B cell (primary cell): ENCODE data around the gene TMEM119. TPM values are rescaled to one million over a fixed set of nuclear protein-coding genes. Genes with fewer than 3 reads are reported as not detected.

Experiments used
- ATAC-seq: fragments of 200-7000 bp; cut with Tn5 transposase; one replicate; pipeline ENCODE4 v1.10.0; 2021; ENCODE audit warnings: low read depth, mild to moderate bottlenecking, moderate number of reproducible peaks, moderate library complexity
- CTCF ChIA-PET: fragments of 350-600 bp; sonication (Branson Sonifier 250); formaldehyde crosslinking; loops from one replicate; lab custom pipeline; 2021; ENCODE audit warnings: antibody characterized with exemption, inconsistent platforms; lab: Charles Lee
- POLR2A ChIA-PET: fragments of 350-600 bp; sonication (Branson Sonifier 250); formaldehyde crosslinking; loops from one replicate; lab custom pipeline; 2021; ENCODE audit warnings: antibody characterized with exemption; lab: Charles Lee
- DNase-seq: peaks from one replicate; pipeline ENCODE4 v3.0.0; 2013
- H2AFZ ChIP-seq: 2 replicates; pipeline ENCODE4 v1.6.1; 2012; ENCODE audit warnings: mild to moderate bottlenecking, low read depth, low read length; ENCODE audit not compliant: insufficient read depth, poor library complexity, severe bottlenecking
- H3K27ac ChIP-seq, 2 donors: 1 replicate in 1 of 2; 2 replicates in 1 of 2; pipeline ENCODE4 v1.5.1; 2012 to 2013; ENCODE audit warnings: low read length in 2 of 2, mild to moderate bottlenecking in 2 of 2, moderate library complexity in 1 of 2
- H3K27me3 ChIP-seq, 4 experiments: fragments of 200-600 bp in 1 of 4; sonication (generic) in 1 of 4; replicated peaks in 1 of 4; 1 replicate in 2 of 4; 2 replicates in 2 of 4; pipeline versions ENCODE4 v1.6.1 to v1.7.0; 2013 to 2016; ENCODE audit warnings: low read length in 3 of 4, mild to moderate bottlenecking in 2 of 4, mixed read lengths in 1 of 4, moderate library complexity in 1 of 4; ENCODE audit not compliant: insufficient read depth in 4 of 4, control insufficient read depth in 3 of 4; ENCODE audit errors: control extremely low read depth in 1 of 4
- H3K36me3 ChIP-seq, 2 experiments: replicated peaks in 1 of 2; 1 replicate in 1 of 2; 2 replicates in 1 of 2; pipeline versions ENCODE4 v1.6.1 to v1.7.1; 2013; ENCODE audit warnings: low read length in 1 of 2; ENCODE audit not compliant: insufficient read depth in 2 of 2, control insufficient read depth in 1 of 2; ENCODE audit errors: control extremely low read depth in 1 of 2, extremely low read depth in 1 of 2
- H3K4me1 ChIP-seq, 2 donors: fragments of 200-600 bp in 1 of 2; sonication (generic) in 1 of 2; 1 replicate in 1 of 2; 2 replicates in 1 of 2; pipeline versions ENCODE4 v1.5.1 to v1.6.1; 2013 to 2017; ENCODE audit warnings: low read length in 2 of 2; ENCODE audit not compliant: control insufficient read depth in 2 of 2, insufficient read depth in 2 of 2
- H3K4me2 ChIP-seq: replicated peaks from 2 replicates; pipeline ENCODE3; 2012; ENCODE audit warnings: mild to moderate bottlenecking, low read depth, low read length; ENCODE audit not compliant: poor library complexity, severe bottlenecking
- H3K4me3 ChIP-seq, 5 experiments: fragments of 200-600 bp in 1 of 5; sonication (generic) in 1 of 5; 1 replicate in 3 of 5; 2 replicates in 2 of 5; pipeline versions ENCODE4 v1.5.1 to v1.7.0; 2011 to 2016; ENCODE audit warnings: low read length in 4 of 5, mild to moderate bottlenecking in 4 of 5, low read depth in 2 of 5, control low read depth in 1 of 5, moderate library complexity in 1 of 5; ENCODE audit not compliant: insufficient read depth in 1 of 5; ENCODE audit errors: control extremely low read depth in 1 of 5, extremely low read depth in 1 of 5
- H3K79me2 ChIP-seq: fragments of 200-600 bp; sonication (generic); one replicate; pipeline ENCODE4 v1.6.0; 2016; ENCODE audit warnings: low read length; ENCODE audit not compliant: control insufficient read depth, insufficient read depth
- H3K9ac ChIP-seq: fragments of 200-600 bp; sonication (generic); 2 replicates; pipeline ENCODE4 v1.6.1; 2017; ENCODE audit warnings: mild to moderate bottlenecking, low read length, moderate library complexity
- H3K9me3 ChIP-seq, 3 donors: one replicate each; pipeline versions ENCODE4 v1.6.1 to v1.7.1; 2013; ENCODE audit warnings: low read length in 2 of 3; ENCODE audit not compliant: control insufficient read depth in 2 of 3, insufficient read depth in 1 of 3; ENCODE audit errors: control extremely low read depth in 1 of 3
- H4K20me1 ChIP-seq: 2 replicates; pipeline ENCODE4 v1.6.0; 2012; ENCODE audit warnings: mild to moderate bottlenecking, low read length; ENCODE audit not compliant: insufficient read depth, control insufficient read depth, poor library complexity, severe bottlenecking
- H3K27ac Mint-ChIP-seq: one replicate; pipeline ENCODE4 v1.8.0; 2021; ENCODE audit warnings: mixed read lengths
- H3K27me3 Mint-ChIP-seq: one replicate; pipeline ENCODE4 v1.8.0; 2021; ENCODE audit warnings: mixed read lengths
- H3K4me1 Mint-ChIP-seq: one replicate; pipeline ENCODE4 v1.8.0; 2021; ENCODE audit warnings: mixed read lengths
- H3K4me3 Mint-ChIP-seq: one replicate; pipeline ENCODE4 v1.8.0; 2021; ENCODE audit warnings: mixed read lengths
- H3K9me3 Mint-ChIP-seq: one replicate; pipeline ENCODE4 v1.8.0; 2022; ENCODE audit warnings: mixed read lengths; ENCODE audit not compliant: insufficient read depth
- EZH2 ChIP-seq: IDR thresholded peaks from 2 replicates; pipeline ENCODE4 v1.6.1; 2012; ENCODE audit warnings: borderline replicate concordance, low read depth, mild to moderate bottlenecking, moderate library complexity, low read length; ENCODE audit not compliant: insufficient read depth, poor library complexity, severe bottlenecking
- WGBS: methylation state at CpG from one replicate; pipeline ENCODE4 v1.1.5; 2013; ENCODE audit warnings: missing lambda C conversion rate; ENCODE audit not compliant: insufficient coverage; 5-methylcytosine and 5-hydroxymethylcytosine counted together
- intact Hi-C: fragments of 100-400 bp; cut with micrococcal nuclease; formaldehyde crosslinking; loops from one replicate; pipeline ENCODE4 v1.10.0; 2022
- polyA plus RNA-seq: library from polyadenylated mRNA; depleted of rRNA; stranded (reverse); fragments of >200 nt; gene quantifications from 2 replicates; pipeline ENCODE4 v1.2.3, GENCODE V29; 2012
- total RNA-seq, 2 donors: library from RNA; stranded (reverse); fragments of 120-200 nt in 1 of 2; gene quantifications; 1 replicate in 1 of 2; 2 replicates in 1 of 2; pipeline versions ENCODE4 v1.2.3 to v1.2.4, GENCODE V29; 2013 to 2022
- TF ChIP-seq, protein P1 (sequence below): fragments of 200-600 bp; IDR thresholded peaks from one replicate; pipeline ENCODE4 v1.8.0; 2022; ENCODE audit warnings: antibody characterized with exemption, mild to moderate bottlenecking

The TMEM119 gene
- total and polyA plus RNA-seq, 2 donors (not counting 1 experiment from before 2014, with no cell fraction given), result 0.25 TPM; not detected in 1

DNA sequence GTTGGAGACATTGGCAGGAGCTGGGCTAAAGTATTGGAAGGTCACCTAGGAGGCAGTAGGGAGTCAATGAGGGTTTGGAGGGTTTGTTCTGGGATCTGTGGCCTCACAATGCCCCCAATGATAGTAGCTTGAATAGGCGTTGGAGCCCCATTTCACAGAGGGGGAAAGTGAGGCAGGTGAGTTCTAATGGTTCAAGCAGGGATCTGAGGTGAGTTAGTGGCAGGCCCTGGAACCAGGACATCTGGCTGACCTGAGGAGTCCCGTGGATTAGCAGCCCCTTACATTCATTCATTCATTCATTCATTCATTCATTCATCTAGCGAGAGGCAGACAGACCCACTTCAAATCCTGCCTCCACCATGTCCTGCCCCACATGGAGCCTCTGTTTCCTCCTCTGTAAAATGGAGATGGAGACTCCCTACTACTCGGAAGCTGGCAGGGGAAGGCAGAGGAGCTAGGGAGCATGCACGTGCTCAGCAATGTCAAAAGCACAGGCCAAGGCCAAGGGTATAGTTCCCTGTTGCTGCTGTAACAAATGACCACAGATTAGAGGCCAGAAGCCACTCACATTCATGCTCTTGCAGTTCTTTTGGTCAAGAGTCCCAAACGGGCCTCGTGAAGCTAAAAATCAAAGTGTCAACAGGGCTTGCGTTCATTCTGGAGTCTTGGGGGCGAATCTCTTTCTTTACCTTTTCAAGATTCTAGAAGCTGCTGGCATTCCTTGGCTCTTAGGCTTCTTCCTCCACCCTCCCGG is 2.2 kb upstream of the TMEM119 start:
- WGBS, result 88% methylated on average over 7 of the region's 10 CpGs
- no peak overlapping the region for H3K27ac ChIP-seq
- no peak for TF ChIP-seq EZH2
- TF ChIP-seq, protein P1, sequence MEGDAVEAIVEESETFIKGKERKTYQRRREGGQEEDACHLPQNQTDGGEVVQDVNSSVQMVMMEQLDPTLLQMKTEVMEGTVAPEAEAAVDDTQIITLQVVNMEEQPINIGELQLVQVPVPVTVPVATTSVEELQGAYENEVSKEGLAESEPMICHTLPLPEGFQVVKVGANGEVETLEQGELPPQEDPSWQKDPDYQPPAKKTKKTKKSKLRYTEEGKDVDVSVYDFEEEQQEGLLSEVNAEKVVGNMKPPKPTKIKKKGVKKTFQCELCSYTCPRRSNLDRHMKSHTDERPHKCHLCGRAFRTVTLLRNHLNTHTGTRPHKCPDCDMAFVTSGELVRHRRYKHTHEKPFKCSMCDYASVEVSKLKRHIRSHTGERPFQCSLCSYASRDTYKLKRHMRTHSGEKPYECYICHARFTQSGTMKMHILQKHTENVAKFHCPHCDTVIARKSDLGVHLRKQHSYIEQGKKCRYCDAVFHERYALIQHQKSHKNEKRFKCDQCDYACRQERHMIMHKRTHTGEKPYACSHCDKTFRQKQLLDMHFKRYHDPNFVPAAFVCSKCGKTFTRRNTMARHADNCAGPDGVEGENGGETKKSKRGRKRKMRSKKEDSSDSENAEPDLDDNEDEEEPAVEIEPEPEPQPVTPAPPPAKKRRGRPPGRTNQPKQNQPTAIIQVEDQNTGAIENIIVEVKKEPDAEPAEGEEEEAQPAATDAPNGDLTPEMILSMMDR, result no peak
- POLR2A ChIA-PET, result no interaction called here
- no peaks in the 10 kb centered on the region for H3K9me3 Mint-ChIP-seq
- no peak overlapping the region for H3K4me3 ChIP-seq
- no peak overlapping the region for H3K9ac ChIP-seq
- intact Hi-C loops, result no loop called here
- no peak for DNase-seq
- no peaks in the 10 kb centered on the region for H3K4me1 Mint-ChIP-seq
- no peak overlapping the region for H3K27ac Mint-ChIP-seq
- no peak overlapping the region for H3K4me2 ChIP-seq
- no peak for ATAC-seq
- H3K4me3 Mint-ChIP-seq, result no peak overlapping the region
- H3K27me3 ChIP-seq, result no peaks in the 10 kb centered on the region
- no peaks in the 10 kb centered on the region for H3K9me3 ChIP-seq
- no peaks in the 10 kb centered on the region for H3K27me3 Mint-ChIP-seq
- H2AFZ ChIP-seq, result no peak overlapping the region
- H3K79me2 ChIP-seq, result no peaks in the 10 kb centered on the region
- H4K20me1 ChIP-seq, result no peaks in the 10 kb centered on the region
- CTCF ChIA-PET, result interaction anchor here (1.0 kb wide), 1 partner anchor 18 kb away, joined by 3 read pairs; no protein-coding TSS in a partner anchor
- no peaks in the 10 kb centered on the region for H3K36me3 ChIP-seq
- H3K4me1 ChIP-seq, result no peaks in the 10 kb centered on the region

DNA sequence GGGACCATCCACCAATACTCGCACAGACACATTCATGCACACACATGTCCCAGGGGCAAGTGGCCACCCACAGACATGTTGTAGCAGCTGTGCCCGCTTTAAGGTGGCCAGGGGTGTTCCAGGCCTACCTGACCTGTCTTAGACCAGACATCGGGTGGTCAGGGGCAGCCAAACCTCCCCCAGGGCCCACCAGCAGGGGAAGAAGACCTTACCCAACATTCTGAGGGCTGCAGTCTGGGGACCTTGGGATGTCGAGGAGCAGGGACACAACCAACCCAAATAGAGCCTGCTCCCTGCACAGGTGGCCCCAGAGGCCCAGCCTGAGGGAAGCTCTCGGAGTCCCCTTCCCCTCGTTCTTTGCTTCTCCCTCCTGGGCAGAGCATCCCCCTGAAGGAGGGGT is 1.7 kb upstream of the TMEM119 start:
- Mint-ChIP-seq H3K4me1 (no peaks in the 10 kb centered on the region), H3K27ac (no peak overlapping the region), H3K27me3 (no peaks in the 10 kb centered on the region), H3K4me3 (no peak overlapping the region), H3K9me3 (no peaks in the 10 kb centered on the region)
- Histone ChIP-seq H3K9me3 (no peaks in the 10 kb centered on the region), H3K4me2 (no peak overlapping the region), H3K4me3 (no peak overlapping the region), H3K4me1 (no peaks in the 10 kb centered on the region), H3K36me3 (no peaks in the 10 kb centered on the region), H3K79me2 (no peaks in the 10 kb centered on the region), H2AFZ (no peak overlapping the region), H3K27me3 (no peaks in the 10 kb centered on the region), H4K20me1 (no peaks in the 10 kb centered on the region), H3K27ac (no peak overlapping the region), H3K9ac (no peak overlapping the region)
- no peak for ATAC-seq
- POLR2A ChIA-PET, result no interaction called here
- DNase-seq, result no peak
- intact Hi-C loops, result no loop called here
- 90% methylated on average over 5 of the region's 6 CpGs for WGBS
- CTCF ChIA-PET, result no interaction called here
- TF ChIP-seq, protein P1, result no peak
- no peak for TF ChIP-seq EZH2
